B cell (primary cell): ENCODE results near the gene CDC25C.

Source experiments
- CTCF ChIP-seq: fragments of 200-600 bp; IDR thresholded peaks from one replicate; pipeline ENCODE4 v1.8.0; 2022; ENCODE audit warnings: antibody characterized with exemption, mild to moderate bottlenecking
- EZH2 ChIP-seq: IDR thresholded peaks from 2 replicates; pipeline ENCODE4 v1.6.1; 2012; ENCODE audit warnings: borderline replicate concordance, low read depth, mild to moderate bottlenecking, moderate library complexity, low read length; ENCODE audit not compliant: insufficient read depth, poor library complexity, severe bottlenecking

DNA sequence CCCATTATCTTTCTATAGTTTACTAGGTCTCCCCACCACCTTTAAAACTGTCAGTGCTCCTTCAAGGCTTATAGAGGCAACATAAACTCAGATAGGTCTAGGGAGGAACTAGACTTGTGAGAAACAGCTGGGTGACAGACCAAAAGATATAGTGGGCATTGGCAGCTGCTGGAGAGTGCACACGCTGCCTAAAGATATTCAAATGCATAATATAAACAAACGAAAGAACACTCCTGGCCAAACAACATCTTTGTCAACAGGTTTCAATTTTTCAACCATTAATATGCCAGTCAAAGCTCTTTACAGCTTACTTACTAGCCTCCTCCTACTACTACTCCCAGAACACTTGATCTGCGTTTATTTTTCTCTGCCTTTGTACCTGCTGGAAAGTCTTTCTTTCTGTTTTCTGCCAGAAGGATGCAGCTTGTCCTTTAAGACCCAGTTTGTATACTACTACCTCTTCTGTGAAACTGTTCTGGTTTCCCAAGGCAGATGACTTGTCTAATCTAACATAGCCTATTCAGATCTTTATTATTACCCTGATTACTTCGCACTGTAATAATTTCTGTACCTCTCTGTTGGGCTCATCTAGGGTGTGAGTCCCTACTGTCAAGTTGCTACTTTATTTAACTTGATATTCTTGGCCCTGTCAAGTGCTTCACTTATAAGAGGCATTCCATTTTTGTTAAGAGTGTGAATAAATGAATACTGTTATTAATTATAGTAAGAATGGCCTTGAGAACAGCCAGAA is 35.2 kb upstream of the CDC25C start:
- TF ChIP-seq CTCF (no peak), EZH2 (no peak)
